ENCODE measurements around the gene INPP5D. TPM values are rescaled to one million over a fixed set of nuclear protein-coding genes. Genes with fewer than 3 reads are reported as not detected.

Gene INPP5D
- total and polyA plus RNA-seq, 9 donors = 4.3 to 9.8 (median 6.3) TPM

- H3K27ac ChIP-seq (ENCODE audit: low read length) = no peak overlapping the region
- H3K27me3 ChIP-seq (ENCODE audit: control insufficient read depth, insufficient read depth, low read length) = no peaks in the 10 kb centered on the region
- H3K9me3 ChIP-seq (replicated peaks; ENCODE audit: control insufficient read depth, low read depth, low read length) = peaks cover 2% of the 10 kb centered on the region
- WGBS (ENCODE audit: insufficient coverage) = 65% methylated on average over 4 of the region's 4 CpGs
- H3K4me3 ChIP-seq (ENCODE audit: low read length) = no peak overlapping the region
- DNase-seq = no peak
- no peaks in the 10 kb centered on the region for H3K36me3 ChIP-seq (ENCODE audit: control insufficient read depth, insufficient read depth, low read length)
- no peaks in the 10 kb centered on the region for H3K4me1 ChIP-seq (ENCODE audit: control insufficient read depth, insufficient read depth, low read length)
Measured at GRCh38 chr2:233243348-233243747, 183.2 kb downstream of the INPP5D start.

GRCh38 chr2:233244818-233245217 is 184.7 kb downstream of the INPP5D start:
- no peak for DNase-seq
- Histone ChIP-seq H3K27me3 (ENCODE audit: control insufficient read depth, insufficient read depth, low read length) (no peaks in the 10 kb centered on the region), H3K4me3 (ENCODE audit: low read length) (no peak overlapping the region), H3K4me1 (ENCODE audit: control insufficient read depth, insufficient read depth, low read length) (no peaks in the 10 kb centered on the region), H3K27ac (ENCODE audit: low read length) (no peak overlapping the region), H3K9me3 (replicated peaks; ENCODE audit: control insufficient read depth, low read depth, low read length) (no peaks in the 10 kb centered on the region), H3K36me3 (ENCODE audit: control insufficient read depth, insufficient read depth, low read length) (no peaks in the 10 kb centered on the region)
- 64% methylated on average over 3 of the region's 5 CpGs for WGBS (ENCODE audit: insufficient coverage)

GRCh38 chr2:233245406-233245805 is 185.3 kb downstream of the INPP5D start:
- DNase-seq = no peak
- no peak overlapping the region for H3K27ac ChIP-seq (ENCODE audit: low read length)
- no peaks in the 10 kb centered on the region for H3K27me3 ChIP-seq (ENCODE audit: control insufficient read depth, insufficient read depth, low read length)
- WGBS (ENCODE audit: insufficient coverage) = 90% methylated on average over 2 of the region's 6 CpGs
- H3K36me3 ChIP-seq (ENCODE audit: control insufficient read depth, insufficient read depth, low read length) = no peaks in the 10 kb centered on the region
- H3K9me3 ChIP-seq (replicated peaks; ENCODE audit: control insufficient read depth, low read depth, low read length) = no peaks in the 10 kb centered on the region
- no peaks in the 10 kb centered on the region for H3K4me1 ChIP-seq (ENCODE audit: control insufficient read depth, insufficient read depth, low read length)
- H3K4me3 ChIP-seq (ENCODE audit: low read length) = no peak overlapping the region

GRCh38 chr2:233247116-233247515 is 187.0 kb downstream of the INPP5D start:
- WGBS (ENCODE audit: insufficient coverage) = no CpG with 5 or more reads among the region's 2 CpGs
- H3K4me1 ChIP-seq (ENCODE audit: control insufficient read depth, insufficient read depth, low read length) = peaks cover 3% of the 10 kb centered on the region
- no peak overlapping the region for H3K27ac ChIP-seq (ENCODE audit: low read length)
- H3K36me3 ChIP-seq (ENCODE audit: control insufficient read depth, insufficient read depth, low read length) = no peaks in the 10 kb centered on the region
- no peak overlapping the region for H3K4me3 ChIP-seq (ENCODE audit: low read length)
- no peak for DNase-seq
- no peaks in the 10 kb centered on the region for H3K9me3 ChIP-seq (replicated peaks; ENCODE audit: control insufficient read depth, low read depth, low read length)
- no peaks in the 10 kb centered on the region for H3K27me3 ChIP-seq (ENCODE audit: control insufficient read depth, insufficient read depth, low read length)

GRCh38 chr2:233247744-233248143 is 187.6 kb downstream of the INPP5D start:
- no peaks in the 10 kb centered on the region for H3K9me3 ChIP-seq (replicated peaks; ENCODE audit: control insufficient read depth, low read depth, low read length)
- H3K36me3 ChIP-seq (ENCODE audit: control insufficient read depth, insufficient read depth, low read length) = no peaks in the 10 kb centered on the region
- H3K27ac ChIP-seq (ENCODE audit: low read length) = no peak overlapping the region
- H3K27me3 ChIP-seq (ENCODE audit: control insufficient read depth, insufficient read depth, low read length) = no peaks in the 10 kb centered on the region
- H3K4me1 ChIP-seq (ENCODE audit: control insufficient read depth, insufficient read depth, low read length) = peaks cover 4% of the 10 kb centered on the region
- DNase-seq = no peak
- no peak overlapping the region for H3K4me3 ChIP-seq (ENCODE audit: low read length)

- no peaks in the 10 kb centered on the region for H3K9me3 ChIP-seq (replicated peaks; ENCODE audit: control insufficient read depth, low read depth, low read length)
- DNase-seq = peak; percentile 47
- no peak overlapping the region for H3K27ac ChIP-seq (ENCODE audit: low read length)
- H3K4me1 ChIP-seq (ENCODE audit: control insufficient read depth, insufficient read depth, low read length) = peaks cover 5% of the 10 kb centered on the region
- no peaks in the 10 kb centered on the region for H3K27me3 ChIP-seq (ENCODE audit: control insufficient read depth, insufficient read depth, low read length)
- no peak overlapping the region for H3K4me3 ChIP-seq (ENCODE audit: low read length)
- WGBS (ENCODE audit: insufficient coverage) = 75% methylated on average over 4 of the region's 7 CpGs
- H3K36me3 ChIP-seq (ENCODE audit: control insufficient read depth, insufficient read depth, low read length) = peaks cover 5% of the 10 kb centered on the region
Measured at GRCh38 chr2:233248999-233249398, 188.9 kb downstream of the INPP5D start.

- peaks cover 10% of the 10 kb centered on the region for H3K36me3 ChIP-seq (ENCODE audit: control insufficient read depth, insufficient read depth, low read length)
- H3K27ac ChIP-seq (ENCODE audit: low read length) = no peak overlapping the region
- WGBS (ENCODE audit: insufficient coverage) = 87% methylated on average over 7 of the region's 9 CpGs
- no peaks in the 10 kb centered on the region for H3K9me3 ChIP-seq (replicated peaks; ENCODE audit: control insufficient read depth, low read depth, low read length)
- peaks cover 5% of the 10 kb centered on the region for H3K4me1 ChIP-seq (ENCODE audit: control insufficient read depth, insufficient read depth, low read length)
- H3K4me3 ChIP-seq (ENCODE audit: low read length) = no peak overlapping the region
- DNase-seq = no peak
- no peaks in the 10 kb centered on the region for H3K27me3 ChIP-seq (ENCODE audit: control insufficient read depth, insufficient read depth, low read length)
Measured at GRCh38 chr2:233250568-233250967, 190.4 kb downstream of the INPP5D start.

GRCh38 chr2:233250985-233251305 is 190.8 kb downstream of the INPP5D start:
- Histone ChIP-seq H3K4me3 (ENCODE audit: low read length) (peak overlapping the region; percentile 83), H3K27me3 (ENCODE audit: control insufficient read depth, insufficient read depth, low read length) (no peaks in the 10 kb centered on the region), H3K9me3 (replicated peaks; ENCODE audit: control insufficient read depth, low read depth, low read length) (no peaks in the 10 kb centered on the region), H3K4me1 (ENCODE audit: control insufficient read depth, insufficient read depth, low read length) (peaks cover 5% of the 10 kb centered on the region), H3K36me3 (ENCODE audit: control insufficient read depth, insufficient read depth, low read length) (peaks cover 10% of the 10 kb centered on the region), H3K27ac (ENCODE audit: low read length) (peak overlapping the region; percentile 80)
- WGBS (ENCODE audit: insufficient coverage) = no CpG with 5 or more reads among the region's 1 CpG
- DNase-seq = no peak

- Histone ChIP-seq H3K27ac (ENCODE audit: low read length) (peak within 1 kb of the TSS; percentile 81), H3K27me3 (ENCODE audit: control insufficient read depth, insufficient read depth, low read length) (no peaks in the 10 kb centered on the region), H3K4me3 (ENCODE audit: low read length) (peak within 1 kb of the TSS; percentile 83), H3K9me3 (replicated peaks; ENCODE audit: control insufficient read depth, low read depth, low read length) (no peaks in the 10 kb centered on the region), H3K36me3 (ENCODE audit: control insufficient read depth, insufficient read depth, low read length) (peaks cover 14% of the 10 kb centered on the region), H3K4me1 (ENCODE audit: control insufficient read depth, insufficient read depth, low read length) (peaks cover 5% of the 10 kb centered on the region)
- peak; percentile 99 for DNase-seq
- under 1% methylated on average over 65 of the region's 75 CpGs for WGBS (ENCODE audit: insufficient coverage)
Measured at GRCh38 chr2:233251306-233252116, 191.4 kb downstream of the INPP5D start, which contains the start of gene ATG16L1. Gene ATG16L1 (plus strand): TSS chr2:233251673. CDS start chr2:233251828, 155 bp downstream.

GRCh38 chr2:233252227-233252626 is 192.1 kb downstream of the INPP5D start:
- H3K27ac ChIP-seq (ENCODE audit: low read length) = peak overlapping the region; percentile 81
- DNase-seq = peak; percentile 11
- peaks cover 5% of the 10 kb centered on the region for H3K4me1 ChIP-seq (ENCODE audit: control insufficient read depth, insufficient read depth, low read length)
- no peaks in the 10 kb centered on the region for H3K27me3 ChIP-seq (ENCODE audit: control insufficient read depth, insufficient read depth, low read length)
- WGBS (ENCODE audit: insufficient coverage) = 0% methylated on average over 5 of the region's 18 CpGs
- no peaks in the 10 kb centered on the region for H3K9me3 ChIP-seq (replicated peaks; ENCODE audit: control insufficient read depth, low read depth, low read length)
- peaks cover 16% of the 10 kb centered on the region for H3K36me3 ChIP-seq (ENCODE audit: control insufficient read depth, insufficient read depth, low read length)
- H3K4me3 ChIP-seq (ENCODE audit: low read length) = peak overlapping the region; percentile 83

Data from muscle of leg (tissue), 11 donors.